H1 (cell line): ENCODE results near the gene CFAP92. TPM values are rescaled to one million over a fixed set of nuclear protein-coding genes. Genes with fewer than 3 reads are reported as not detected.

Experiments used
- CTCF ChIA-PET: fragments of 300-600 bp; sonication (Branson Sonifier 250); formaldehyde crosslinking; loops from one replicate; lab custom pipeline; 2021; ENCODE audit not compliant: partially characterized antibody; lab: Charles Lee
- POLR2A ChIA-PET: fragments of 300-600 bp; sonication (Branson Sonifier 250); formaldehyde crosslinking; loops from one replicate; lab custom pipeline; 2021; ENCODE audit warnings: inconsistent platforms; ENCODE audit not compliant: partially characterized antibody; lab: Charles Lee
- DNase-seq, 2 experiments: peaks; one replicate each; pipeline versions ENCODE4 v3.0.0 to v3.0.0-alpha.2; 2010 to 2022; ENCODE audit warnings: low spot score in 2 of 2, low read depth in 1 of 2, mixed read lengths in 1 of 2
- FAIRE-seq: peaks from 2 replicates; lab custom pipeline; 2011; peaks lifted over from hg19 to GRCh38; lab: Jason Lieb, UNC
- H2AFZ ChIP-seq: 2 replicates; pipeline ENCODE4 v1.8.1; 2012; ENCODE audit warnings: low read length, inconsistent platforms
- H2AK5ac ChIP-seq: 2 replicates; pipeline ENCODE4 v1.6.1; 2013; ENCODE audit warnings: low read depth, low read length
- H2BK120ac ChIP-seq: replicated peaks from 2 replicates; pipeline ENCODE3; 2013; ENCODE audit warnings: low read depth, low read length, inconsistent platforms
- H2BK12ac ChIP-seq: 2 replicates; pipeline ENCODE4 v1.6.1; 2013; ENCODE audit warnings: low read depth, low read length
- H2BK15ac ChIP-seq: 2 replicates; pipeline ENCODE4 v1.6.1; 2013; ENCODE audit warnings: low read length
- H2BK20ac ChIP-seq: 2 replicates; pipeline ENCODE4 v1.6.1; 2013; ENCODE audit warnings: low read length
- H2BK5ac ChIP-seq: 2 replicates; pipeline ENCODE4 v1.6.1; 2013; ENCODE audit warnings: low read depth, low read length
- H3K14ac ChIP-seq: 2 replicates; pipeline ENCODE4 v1.6.1; 2013; ENCODE audit warnings: inconsistent platforms; ENCODE audit not compliant: insufficient read length
- H3K18ac ChIP-seq: 2 replicates; pipeline ENCODE4 v1.6.1; 2013; ENCODE audit warnings: low read length; ENCODE audit errors: extremely low read depth
- H3K23ac ChIP-seq: 2 replicates; pipeline ENCODE4 v1.6.1; 2013; ENCODE audit warnings: inconsistent platforms; ENCODE audit not compliant: insufficient read length
- H3K23me2 ChIP-seq: 2 replicates; pipeline ENCODE4 v1.6.1; 2013; ENCODE audit warnings: low read depth, low read length
- H3K27ac ChIP-seq: 2 replicates; pipeline ENCODE4 v1.6.1; 2011; ENCODE audit warnings: low read depth, low read length, inconsistent platforms
- H3K27me3 ChIP-seq, 4 experiments: replicated peaks in 1 of 4; 1 replicate in 1 of 4; 2 replicates in 3 of 4; pipeline versions ENCODE4 v1.6.1 to v1.8.1; 2011 to 2013; ENCODE audit warnings: low read length in 3 of 4, mild to moderate bottlenecking in 3 of 4, inconsistent platforms in 2 of 4, mixed read lengths in 2 of 4, moderate library complexity in 1 of 4; ENCODE audit not compliant: control insufficient read depth in 3 of 4, insufficient read depth in 3 of 4; ENCODE audit errors: extremely low read depth in 1 of 4
- H3K36me3 ChIP-seq, 4 experiments: 2 replicates each; pipeline versions ENCODE4 v1.6.1 to v1.8.1; 2011 to 2013; ENCODE audit warnings: mild to moderate bottlenecking in 4 of 4, low read length in 3 of 4, moderate library complexity in 2 of 4, control low read depth in 1 of 4, inconsistent platforms in 1 of 4; ENCODE audit not compliant: insufficient read depth in 4 of 4, control insufficient read depth in 2 of 4
- H3K4ac ChIP-seq: replicated peaks from 2 replicates; pipeline ENCODE3; 2013; ENCODE audit warnings: low read length, low read depth, mixed read lengths, inconsistent platforms; ENCODE audit not compliant: insufficient read length
- H3K4me1 ChIP-seq, 4 experiments: replicated peaks in 1 of 4; 1 replicate in 1 of 4; 2 replicates in 3 of 4; pipeline versions ENCODE4 v1.6.1 to v1.8.1; 2011 to 2013; ENCODE audit warnings: low read length in 3 of 4, inconsistent platforms in 2 of 4, mixed read lengths in 1 of 4; ENCODE audit not compliant: insufficient read depth in 4 of 4, control insufficient read depth in 3 of 4
- H3K4me2 ChIP-seq, 2 experiments: 2 replicates each; pipeline versions ENCODE4 v1.6.1 to v1.8.1; 2011 to 2013; ENCODE audit warnings: low read depth in 2 of 2, low read length in 2 of 2, control low read depth in 1 of 2, inconsistent platforms in 1 of 2, mild to moderate bottlenecking in 1 of 2; ENCODE audit not compliant: insufficient read depth in 1 of 2
- H3K4me3 ChIP-seq, 4 experiments: fragments of 200-600, 300-600 bp in 1 of 4; sonication (generic), shearing (Covaris generic), sonication (Bioruptor Twin) in 1 of 4; 2 replicates each; pipeline versions ENCODE4 v1.5.1 to v1.8.1; 2011 to 2016; ENCODE audit warnings: low read length in 4 of 4, low read depth in 3 of 4, control low read depth in 2 of 4, inconsistent platforms in 2 of 4, mild to moderate bottlenecking in 2 of 4, mixed read lengths in 1 of 4, moderate library complexity in 1 of 4; ENCODE audit not compliant: insufficient read depth in 2 of 4; ENCODE audit errors: extremely low read depth in 1 of 4
- H3K56ac ChIP-seq: replicated peaks from 2 replicates; pipeline ENCODE3; 2013; ENCODE audit warnings: low read depth, mild to moderate bottlenecking, mixed read lengths, low read length, inconsistent platforms; ENCODE audit not compliant: insufficient read length
- H3K79me1 ChIP-seq: 2 replicates; pipeline ENCODE4 v1.6.1; 2013; ENCODE audit warnings: low read depth, low read length, control low read depth
- H3K79me2 ChIP-seq, 2 experiments: 2 replicates each; pipeline versions ENCODE4 v1.6.1 to v1.8.1; 2012 to 2013; ENCODE audit warnings: low read length in 2 of 2, mild to moderate bottlenecking in 2 of 2, inconsistent platforms in 1 of 2; ENCODE audit not compliant: insufficient read depth in 2 of 2, control insufficient read depth in 1 of 2
- H3K9ac ChIP-seq, 4 experiments: replicated peaks in 1 of 4; 1 replicate in 1 of 4; 2 replicates in 3 of 4; pipeline versions ENCODE4 v1.6.1 to v1.8.1; 2011 to 2013; ENCODE audit warnings: low read depth in 3 of 4, low read length in 3 of 4, control low read depth in 2 of 4, mild to moderate bottlenecking in 2 of 4, moderate library complexity in 2 of 4, inconsistent platforms in 1 of 4; ENCODE audit errors: extremely low read depth in 1 of 4
- H3K9me3 ChIP-seq, 2 experiments: 2 replicates each; pipeline versions ENCODE4 v1.6.1 to v1.8.1; 2012 to 2013; ENCODE audit warnings: mild to moderate bottlenecking in 2 of 2, moderate library complexity in 2 of 2, control low read depth in 1 of 2, inconsistent platforms in 1 of 2, low read depth in 1 of 2, low read length in 1 of 2, mixed read lengths in 1 of 2; ENCODE audit not compliant: insufficient read depth in 2 of 2
- H4K20me1 ChIP-seq, 2 experiments: replicated peaks in 1 of 2; 2 replicates each; pipeline versions ENCODE3 to v1.8.1; 2011 to 2013; ENCODE audit warnings: inconsistent platforms in 2 of 2, low read length in 2 of 2, mild to moderate bottlenecking in 1 of 2; ENCODE audit not compliant: insufficient read depth in 2 of 2, control insufficient read depth in 1 of 2
- H4K5ac ChIP-seq: 2 replicates; pipeline ENCODE4 v1.6.1; 2013; ENCODE audit warnings: low read length, low read depth, mixed read lengths, inconsistent platforms; ENCODE audit not compliant: insufficient read length
- H4K8ac ChIP-seq: 2 replicates; pipeline ENCODE4 v1.8.0; 2013; ENCODE audit warnings: mild to moderate bottlenecking, moderate library complexity, low read length, inconsistent platforms; ENCODE audit not compliant: insufficient read depth; ENCODE audit errors: extremely low read depth
- H4K91ac ChIP-seq: replicated peaks from 2 replicates; pipeline ENCODE3; 2013; ENCODE audit warnings: low read length, mixed read lengths, inconsistent platforms; ENCODE audit not compliant: insufficient read length
- EGR1 ChIP-seq: IDR thresholded peaks from 2 replicates; pipeline ENCODE4 v1.6.1; 2011; ENCODE audit warnings: low read depth, low read length, borderline replicate concordance
- EZH2 ChIP-seq: fragments of 200-600 bp; sonication (generic); IDR thresholded peaks from 2 replicates; pipeline ENCODE4 v1.7.1; 2012; ENCODE audit warnings: low read depth, mild to moderate bottlenecking, moderate library complexity, low read length, inconsistent platforms; ENCODE audit not compliant: severe bottlenecking
- GTF2F1 ChIP-seq: IDR thresholded peaks from 2 replicates; pipeline ENCODE4 v1.6.1; 2012; ENCODE audit warnings: low read depth, low read length, improper control_type of control experiment, borderline replicate concordance
- KDM4A ChIP-seq: IDR thresholded peaks from one replicate; pipeline ENCODE4 v1.7.1; 2012; ENCODE audit warnings: low read depth, mild to moderate bottlenecking, moderate library complexity, low read length, inconsistent platforms; ENCODE audit not compliant: severe bottlenecking
- RAD21 ChIP-seq, 2 experiments: IDR thresholded peaks in 1 of 2; conservative IDR thresholded peaks in 1 of 2; 2 replicates each; pipeline ENCODE4 v1.6.1; 2011; ENCODE audit warnings: low read depth in 2 of 2, low read length in 2 of 2, improper control_type of control experiment in 1 of 2, inconsistent platforms in 1 of 2, mild to moderate bottlenecking in 1 of 2, moderate library complexity in 1 of 2
- RXRA ChIP-seq: IDR thresholded peaks from 2 replicates; pipeline ENCODE4 v1.6.1; 2011; ENCODE audit warnings: low read depth, mild to moderate bottlenecking, low read length, moderate library complexity; ENCODE audit not compliant: insufficient read depth
- SP4 ChIP-seq: IDR thresholded peaks from 2 replicates; pipeline ENCODE4 v1.6.1; 2012; ENCODE audit warnings: low read length, inconsistent platforms
- TBP ChIP-seq: IDR thresholded peaks from 2 replicates; pipeline ENCODE4 v1.6.1; 2011; ENCODE audit warnings: low read depth, low read length, improper control_type of control experiment
- YY1 ChIP-seq: IDR thresholded peaks from 2 replicates; pipeline ENCODE4 v1.6.1; 2011; ENCODE audit warnings: low read depth, mild to moderate bottlenecking, low read length
- WGBS, 2 experiments: shearing (Covaris generic) in 1 of 2; methylation state at CpG; one replicate each; pipeline versions ENCODE4 v1.1.6 to v1.1.7; 2013 to 2015; ENCODE audit warnings: low lambda C conversion rate in 2 of 2, mixed read lengths in 2 of 2, inconsistent platforms in 1 of 2, low coverage in 1 of 2, missing lambda C conversion rate in 1 of 2; ENCODE audit not compliant: insufficient replicate concordance in 2 of 2, insufficient coverage in 1 of 2, insufficient read length in 1 of 2; ENCODE audit errors: extremely low coverage in 1 of 2, missing lambda C conversion rate in 1 of 2; 5-methylcytosine and 5-hydroxymethylcytosine counted together
- polyA plus RNA-seq, 7 experiments: library from polyadenylated mRNA; depleted of rRNA in 3 of 7; stranded (reverse) in 5 of 7; unstranded in 2 of 7; fragments of >200 nt in 5 of 7; fragments of 200-250 nt in 2 of 7; gene quantifications; 1 replicate in 5 of 7; 2 replicates in 1 of 7; 4 replicates in 1 of 7; pipeline versions ENCODE4 v1.2.1 to v1.2.3, GENCODE V29; 2011 to 2013; ENCODE audit warnings: missing spikeins in 2 of 7, mixed read lengths in 2 of 7
- total RNA-seq: library from RNA; stranded (reverse); fragmentation: NEBNext Ultra II Directional; extraction: Animal tissue kit (Norgen Biotek cat#: 25700); gene quantifications from 2 replicates; pipeline ENCODE4 v1.2.1, GENCODE V29; 2021
- TF ChIP-seq, protein P1 (sequence below): IDR thresholded peaks from 2 replicates; pipeline ENCODE4 v1.6.1; 2012; ENCODE audit warnings: inconsistent platforms
- TF ChIP-seq, protein P2 (sequence below): IDR thresholded peaks from 2 replicates; pipeline ENCODE4 v1.6.1; 2012; ENCODE audit warnings: low read length, inconsistent platforms

Gene CFAP92
- total and polyA plus RNA-seq, 2 of the 8 experiments (the other 6 are each of a cell fraction or from before 2014, with no cell fraction given): 0.77 to 2.0 TPM

DNA sequence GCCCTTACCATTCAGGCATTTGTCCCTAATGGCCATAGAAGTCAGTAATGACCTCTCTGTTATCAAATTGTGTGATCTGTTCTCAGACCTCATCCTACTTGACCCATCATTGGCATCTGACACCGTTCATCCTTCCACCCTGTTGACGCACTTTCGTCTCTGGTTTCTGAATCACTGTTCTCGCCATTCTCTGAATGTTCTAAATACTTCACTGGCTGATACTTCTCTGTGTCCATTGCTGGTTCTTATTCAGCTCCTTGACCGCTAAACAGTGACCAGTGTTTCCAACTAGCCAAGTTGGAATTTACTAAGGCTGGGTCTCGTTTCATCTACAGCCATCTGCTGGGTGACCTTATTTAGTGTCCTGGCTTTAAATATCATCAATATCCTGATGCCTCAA is 112.3 kb downstream of the CFAP92 start:
- Histone ChIP-seq H4K8ac (no peak overlapping the region), H3K9me3 (no peaks in the 10 kb centered on the region), H3K56ac (no peak overlapping the region), H3K27me3 (no peaks in the 10 kb centered on the region), H3K4me3 (no peak overlapping the region), H2BK15ac (no peak overlapping the region), H2AFZ (no peak overlapping the region), H4K5ac (no peak overlapping the region), H4K91ac (no peak overlapping the region), H4K20me1 (peaks cover 3 to 4% of the 10 kb centered on the region in 2 experiments), H3K23ac (no peak overlapping the region), H2BK120ac (no peak overlapping the region), H2BK20ac (no peak overlapping the region), H3K14ac (no peak overlapping the region), H3K36me3 (peaks cover 0 to 19% (median 1%) of the 10 kb centered on the region in 4 experiments; a peak in 5 of 8 replicates), H3K18ac (no peak overlapping the region), H3K9ac (no peak overlapping the region; a peak in 2 of 7 replicates), H2BK5ac (no peak overlapping the region), H3K27ac (no peak overlapping the region), H3K4me1 (peaks cover 0 to 5% (median 1%) of the 10 kb centered on the region in 4 experiments; a peak in 4 of 7 replicates), H2AK5ac (no peak overlapping the region), H3K79me1 (peaks cover 16% of the 10 kb centered on the region), H3K4ac (no peak overlapping the region), H2BK12ac (no peak overlapping the region), H3K23me2 (peaks cover 13% of the 10 kb centered on the region), H3K79me2 (peaks cover 8 to 52% of the 10 kb centered on the region in 2 experiments; a peak in 3 of 4 replicates), H3K4me2 (no peak overlapping the region)
- WGBS, 2 experiments: 88% methylated on average over 6 of the region's 6 CpGs; no CpG with 5 or more reads in 1 of the 2 experiments
- FAIRE-seq: no peak
- DNase-seq: no peak
- POLR2A ChIA-PET: interaction anchor here (1.2 kb wide), 1 partner anchor 11 kb away, joined by 3 read pairs; no protein-coding TSS in a partner anchor
- CTCF ChIA-PET: interaction anchor here (0.9 kb wide), 1 partner anchor 9 kb away, joined by 4 read pairs; no protein-coding TSS in a partner anchor
- TF ChIP-seq SP4 (no peak), RAD21 (IDR thresholded peaks at IDR 0.05 in 1 of 2, conservative IDR thresholded peaks at IDR 0.05 in 1 of 2; ENCODE audit: low read depth in 2 of 2, low read length in 2 of 2) (no peak), TBP (no peak), EGR1 (no peak), YY1 (no peak), EZH2 (no peak), RXRA (no peak), GTF2F1 (no peak), KDM4A (no peak)
- TF ChIP-seq, protein P1, sequence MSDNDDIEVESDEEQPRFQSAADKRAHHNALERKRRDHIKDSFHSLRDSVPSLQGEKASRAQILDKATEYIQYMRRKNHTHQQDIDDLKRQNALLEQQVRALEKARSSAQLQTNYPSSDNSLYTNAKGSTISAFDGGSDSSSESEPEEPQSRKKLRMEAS: no peak
- TF ChIP-seq, protein P2, sequence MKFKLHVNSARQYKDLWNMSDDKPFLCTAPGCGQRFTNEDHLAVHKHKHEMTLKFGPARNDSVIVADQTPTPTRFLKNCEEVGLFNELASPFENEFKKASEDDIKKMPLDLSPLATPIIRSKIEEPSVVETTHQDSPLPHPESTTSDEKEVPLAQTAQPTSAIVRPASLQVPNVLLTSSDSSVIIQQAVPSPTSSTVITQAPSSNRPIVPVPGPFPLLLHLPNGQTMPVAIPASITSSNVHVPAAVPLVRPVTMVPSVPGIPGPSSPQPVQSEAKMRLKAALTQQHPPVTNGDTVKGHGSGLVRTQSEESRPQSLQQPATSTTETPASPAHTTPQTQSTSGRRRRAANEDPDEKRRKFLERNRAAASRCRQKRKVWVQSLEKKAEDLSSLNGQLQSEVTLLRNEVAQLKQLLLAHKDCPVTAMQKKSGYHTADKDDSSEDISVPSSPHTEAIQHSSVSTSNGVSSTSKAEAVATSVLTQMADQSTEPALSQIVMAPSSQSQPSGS: no peak
